ENCODE results near the gene CRTC3.

Gene CRTC3

GRCh38 chr15:90648137-90649070, 118.7 kb downstream of the CRTC3 start:
- no peak overlapping the region for H3K4me3 ChIP-seq (ENCODE audit: low read depth, low read length)
- TF ChIP-seq POLR2A (IDR thresholded peaks at IDR 0.05; ENCODE audit: extremely low read depth, insufficient read length) (no peak), MYC (IDR thresholded peaks at IDR 0.05; ENCODE audit: low read depth, low read length) (no peak), MAX (IDR thresholded peaks at IDR 0.05; ENCODE audit: low read depth, low read length) (peak; percentile 73), CTCF (IDR thresholded peaks at IDR 0.05; ENCODE audit: low read depth, low read length) (peak; percentile 81)
- peak; percentile 95 for DNase-seq (ENCODE audit: low read depth)

- TF ChIP-seq MYC (IDR thresholded peaks at IDR 0.05; ENCODE audit: low read depth, low read length) (no peak), POLR2A (IDR thresholded peaks at IDR 0.05; ENCODE audit: extremely low read depth, insufficient read length) (no peak), MAX (IDR thresholded peaks at IDR 0.05; ENCODE audit: low read depth, low read length) (no peak), CTCF (IDR thresholded peaks at IDR 0.05; ENCODE audit: low read depth, low read length) (no peak)
- DNase-seq (ENCODE audit: low read depth): peak; percentile 74
- no peak overlapping the region for H3K4me3 ChIP-seq (ENCODE audit: low read depth, low read length)
Observed at GRCh38 chr15:90650117-90650955, 120.6 kb downstream of the CRTC3 start.

GRCh38 chr15:90650956-90651689, 121.4 kb downstream of the CRTC3 start:
- no peak for DNase-seq (ENCODE audit: low read depth)
- no peak overlapping the region for H3K4me3 ChIP-seq (ENCODE audit: low read depth, low read length)
- TF ChIP-seq MYC (IDR thresholded peaks at IDR 0.05; ENCODE audit: low read depth, low read length) (no peak), POLR2A (IDR thresholded peaks at IDR 0.05; ENCODE audit: extremely low read depth, insufficient read length) (no peak), MAX (IDR thresholded peaks at IDR 0.05; ENCODE audit: low read depth, low read length) (no peak), CTCF (IDR thresholded peaks at IDR 0.05; ENCODE audit: low read depth, low read length) (no peak)

- peak; percentile 85 for DNase-seq (ENCODE audit: low read depth)
- H3K4me3 ChIP-seq (ENCODE audit: low read depth, low read length): no peak overlapping the region
- TF ChIP-seq MYC (IDR thresholded peaks at IDR 0.05; ENCODE audit: low read depth, low read length) (0 out of 2 replicates have a peak, but pooled peaks have one; percentile 16), POLR2A (IDR thresholded peaks at IDR 0.05; ENCODE audit: extremely low read depth, insufficient read length) (no peak), MAX (IDR thresholded peaks at IDR 0.05; ENCODE audit: low read depth, low read length) (peak; percentile 47)
Observed at GRCh38 chr15:90654233-90655136, 124.8 kb downstream of the CRTC3 start.

- peak overlapping the region; percentile 25 for H3K4me3 ChIP-seq (ENCODE audit: low read depth, low read length)
Observed at GRCh38 chr15:90657520-90658172, 127.9 kb downstream of the CRTC3 start.

More at GRCh38 chr15:90657520-90658172, 127.9 kb downstream of the CRTC3 start:
- peak; percentile 93 for DNase-seq (ENCODE audit: low read depth)

Measured in NB4 (cell line).